Stimulated activated effector memory CD8-positive, alpha-beta T cell treated with anti-CD3 and anti-CD28 coated beads, Interleukin-12 subunit alpha, Interleukin-12 subunit beta, amount 100 ng/mL, for 72 hours (primary cell): ENCODE results near the gene KRT8.

Experiments
- ATAC-seq: fragments of 150-1000 bp; cut with Tn5 transposase; 2 replicates; pipeline ENCODE4 v1.10.0; 2021
- DNase-seq, 2 donors: peaks; one replicate each; pipeline ENCODE4 v3.0.0; 2021 to 2022; ENCODE audit warnings: low spot score in 2 of 2
- H3K27ac Mint-ChIP-seq: one replicate; pipeline ENCODE4 v1.8.0; 2022; ENCODE audit warnings: mild to moderate bottlenecking, mixed read lengths
- H3K36me3 Mint-ChIP-seq: one replicate; pipeline ENCODE4 v1.8.0; 2022; ENCODE audit warnings: mild to moderate bottlenecking, mixed read lengths
- H3K4me1 Mint-ChIP-seq: one replicate; pipeline ENCODE4 v1.8.0; 2022; ENCODE audit warnings: mixed read lengths
- H3K4me3 Mint-ChIP-seq: one replicate; pipeline ENCODE4 v1.8.0; 2022; ENCODE audit warnings: mild to moderate bottlenecking, mixed read lengths
- H3K9me3 Mint-ChIP-seq: one replicate; pipeline ENCODE4 v1.8.0; 2022; ENCODE audit warnings: mixed read lengths

Gene KRT8

DNA sequence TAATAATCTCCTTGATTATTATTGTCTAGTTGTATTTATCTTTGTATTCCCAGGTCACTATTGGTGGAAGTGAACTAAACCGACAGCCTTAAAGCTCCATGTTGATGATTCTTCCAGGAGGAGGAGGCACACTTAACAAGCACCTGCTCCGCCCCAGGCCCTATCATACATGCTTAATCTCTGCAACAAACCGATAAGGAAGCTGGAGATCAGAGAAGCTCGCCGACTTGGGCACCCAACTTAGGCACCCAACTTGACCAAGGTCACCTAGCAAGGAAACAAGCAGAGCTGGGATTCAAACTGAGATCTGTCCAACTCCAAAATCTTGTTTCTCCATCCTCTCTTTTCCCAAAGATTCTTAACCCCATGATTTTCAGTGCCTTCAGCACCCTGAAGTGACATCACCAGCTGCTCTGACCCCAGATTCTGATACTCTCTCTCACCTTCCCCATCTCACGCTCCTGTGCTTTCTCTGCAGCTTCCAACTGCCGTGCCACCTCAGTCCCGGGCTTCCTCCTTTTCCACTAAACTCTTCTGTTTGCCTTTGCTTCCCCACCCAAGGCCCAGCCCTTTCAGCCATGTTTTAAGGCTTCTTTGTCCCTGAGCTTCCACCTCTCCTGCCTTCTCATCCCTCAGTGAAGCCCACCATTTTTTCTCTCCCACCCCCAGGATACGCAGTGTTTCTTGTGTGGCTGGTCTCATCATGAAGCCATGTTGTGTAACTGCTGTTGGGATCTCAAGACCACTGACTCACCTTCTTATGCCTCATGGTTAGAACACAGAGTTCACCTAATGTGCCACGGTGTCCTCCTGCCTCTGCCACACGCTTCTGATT lies 37.4 kb upstream of the KRT8 start:
- H3K27ac Mint-ChIP-seq = no peak overlapping the region
- peaks cover 2% of the 10 kb centered on the region for H3K9me3 Mint-ChIP-seq
- no peak overlapping the region for H3K4me3 Mint-ChIP-seq
- no peaks in the 10 kb centered on the region for H3K36me3 Mint-ChIP-seq
- DNase-seq (no peak), ATAC-seq (no peak)
- no peaks in the 10 kb centered on the region for H3K4me1 Mint-ChIP-seq

GRCh38 chr12:52929538-52929937 lies 24.7 kb upstream of the KRT8 start:
- H3K4me1 Mint-ChIP-seq = no peaks in the 10 kb centered on the region
- no peaks in the 10 kb centered on the region for H3K36me3 Mint-ChIP-seq
- H3K4me3 Mint-ChIP-seq = no peak overlapping the region
- DNase-seq (no peak), ATAC-seq (no peak)
- no peaks in the 10 kb centered on the region for H3K9me3 Mint-ChIP-seq
- no peak overlapping the region for H3K27ac Mint-ChIP-seq

GRCh38 chr12:52927964-52928363 lies 23.1 kb upstream of the KRT8 start:
- Mint-ChIP-seq H3K36me3 (no peaks in the 10 kb centered on the region), H3K4me1 (no peaks in the 10 kb centered on the region), H3K27ac (no peak overlapping the region), H3K4me3 (no peak overlapping the region), H3K9me3 (no peaks in the 10 kb centered on the region)
- DNase-seq (no peak), ATAC-seq (no peak)

GRCh38 chr12:52926596-52927234 lies 21.8 kb upstream of the KRT8 start:
- DNase-seq = no peak
- Mint-ChIP-seq H3K27ac (no peak overlapping the region), H3K9me3 (no peaks in the 10 kb centered on the region), H3K4me1 (no peaks in the 10 kb centered on the region), H3K4me3 (no peak overlapping the region), H3K36me3 (no peaks in the 10 kb centered on the region)
- no peak for ATAC-seq

GRCh38 chr12:52925717-52926595 lies 21.1 kb upstream of the KRT8 start:
- no peak overlapping the region for H3K27ac Mint-ChIP-seq
- ATAC-seq (no peak), DNase-seq (no peak)
- H3K36me3 Mint-ChIP-seq = no peaks in the 10 kb centered on the region
- H3K9me3 Mint-ChIP-seq = no peaks in the 10 kb centered on the region
- no peak overlapping the region for H3K4me3 Mint-ChIP-seq
- H3K4me1 Mint-ChIP-seq = no peaks in the 10 kb centered on the region

GRCh38 chr12:52924764-52925716 lies 20.2 kb upstream of the KRT8 start:
- Mint-ChIP-seq H3K27ac (no peak overlapping the region), H3K36me3 (no peaks in the 10 kb centered on the region)

GRCh38 chr12:52921488-52922165 lies 16.8 kb upstream of the KRT8 start:
- no peaks in the 10 kb centered on the region for H3K9me3 Mint-ChIP-seq
- DNase-seq (no peak), ATAC-seq (no peak)
- H3K4me1 Mint-ChIP-seq = no peaks in the 10 kb centered on the region
- no peak overlapping the region for H3K27ac Mint-ChIP-seq
- H3K4me3 Mint-ChIP-seq = no peak overlapping the region
- no peaks in the 10 kb centered on the region for H3K36me3 Mint-ChIP-seq

More at GRCh38 chr12:52924764-52925716, 20.2 kb upstream of the KRT8 start:
- no peak for DNase-seq
- ATAC-seq = no peak
- no peak overlapping the region for H3K4me3 Mint-ChIP-seq
- H3K9me3 Mint-ChIP-seq = no peaks in the 10 kb centered on the region
- no peaks in the 10 kb centered on the region for H3K4me1 Mint-ChIP-seq

- Mint-ChIP-seq H3K36me3 (no peaks in the 10 kb centered on the region), H3K4me1 (no peaks in the 10 kb centered on the region), H3K9me3 (no peaks in the 10 kb centered on the region), H3K4me3 (no peak overlapping the region), H3K27ac (no peak overlapping the region)
- ATAC-seq (no peak), DNase-seq (no peak)
Observed at GRCh38 chr12:52920937-52921336, 16.1 kb upstream of the KRT8 start.

DNA sequence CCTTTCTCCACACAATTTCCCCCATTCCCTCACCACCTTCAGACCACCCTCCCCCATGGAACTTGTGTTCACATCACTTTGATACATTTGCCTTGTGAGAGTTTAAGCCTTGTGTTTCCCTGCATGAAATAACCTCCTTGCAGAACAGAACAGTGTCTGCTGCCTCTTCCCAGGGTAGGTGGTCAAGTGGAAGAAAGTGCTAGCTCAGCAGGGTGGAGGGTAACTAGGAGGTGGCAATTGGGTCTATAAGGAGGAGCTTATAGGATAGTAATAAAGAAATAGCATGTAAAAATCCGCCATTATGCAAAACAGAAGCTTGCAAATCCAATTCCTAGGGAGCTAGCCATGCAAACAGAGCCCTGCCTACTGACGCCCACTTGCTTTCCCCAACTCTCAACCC lies 13.9 kb upstream of the KRT8 start:
- H3K36me3 Mint-ChIP-seq = no peaks in the 10 kb centered on the region
- ATAC-seq = no peak
- no peak for DNase-seq
- H3K9me3 Mint-ChIP-seq = no peaks in the 10 kb centered on the region
- no peak overlapping the region for H3K27ac Mint-ChIP-seq
- no peak overlapping the region for H3K4me3 Mint-ChIP-seq
- H3K4me1 Mint-ChIP-seq = no peaks in the 10 kb centered on the region

- Mint-ChIP-seq H3K36me3 (no peaks in the 10 kb centered on the region), H3K4me3 (no peak overlapping the region), H3K9me3 (no peaks in the 10 kb centered on the region), H3K27ac (no peak overlapping the region), H3K4me1 (no peaks in the 10 kb centered on the region)
- no peak for DNase-seq
- no peak for ATAC-seq
Observed at GRCh38 chr12:52918351-52918750, 13.5 kb upstream of the KRT8 start.

DNA sequence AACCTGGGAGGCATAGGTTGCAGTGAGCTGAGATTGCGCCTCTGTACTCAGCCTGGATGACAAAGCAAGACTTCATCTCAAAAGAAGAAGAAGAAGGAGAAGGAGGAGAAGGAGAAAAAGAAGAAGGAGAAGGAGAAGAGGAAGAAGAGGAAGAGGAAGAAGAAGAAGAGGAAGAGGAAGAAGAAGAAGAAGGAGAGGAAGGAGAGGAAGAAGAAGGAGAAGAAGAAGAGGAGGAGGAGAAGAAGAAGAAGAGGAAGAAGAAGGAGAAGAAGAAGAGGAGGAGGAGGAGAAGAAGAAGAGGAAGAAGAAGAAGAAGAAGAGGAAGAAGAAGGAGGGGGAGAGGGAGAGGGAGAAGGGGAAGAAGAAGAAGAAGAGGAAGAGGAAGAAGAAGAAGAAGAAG lies 12.9 kb upstream of the KRT8 start:
- H3K27ac Mint-ChIP-seq = no peak overlapping the region
- no peaks in the 10 kb centered on the region for H3K9me3 Mint-ChIP-seq
- ATAC-seq (no peak), DNase-seq (no peak)
- H3K4me3 Mint-ChIP-seq = no peak overlapping the region
- H3K4me1 Mint-ChIP-seq = no peaks in the 10 kb centered on the region
- H3K36me3 Mint-ChIP-seq = no peaks in the 10 kb centered on the region

DNA sequence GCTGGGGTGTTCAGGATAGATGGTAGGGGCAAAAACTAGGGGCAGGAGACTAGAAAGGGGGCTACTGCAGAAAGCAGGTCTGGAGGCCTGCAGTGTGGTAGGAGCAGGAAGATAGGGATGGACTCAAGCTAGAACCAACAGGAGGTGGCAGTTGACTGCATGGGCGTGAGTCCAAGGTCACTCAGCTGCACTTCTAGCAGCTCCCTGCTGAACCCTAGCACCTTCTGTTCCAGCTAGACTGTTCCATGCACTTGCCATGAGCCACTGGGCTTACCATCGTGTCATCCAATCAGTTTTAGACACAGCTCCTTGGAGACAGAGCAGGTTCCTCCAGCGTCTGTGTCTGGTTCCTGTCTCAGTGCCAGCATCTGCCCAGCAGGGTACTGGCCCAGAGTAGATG lies 11.3 kb upstream of the KRT8 start:
- H3K9me3 Mint-ChIP-seq = no peaks in the 10 kb centered on the region

GRCh38 chr12:52915637-52916036 lies 10.8 kb upstream of the KRT8 start:
- Mint-ChIP-seq H3K4me3 (no peak overlapping the region), H3K36me3 (no peaks in the 10 kb centered on the region), H3K9me3 (no peaks in the 10 kb centered on the region), H3K4me1 (no peaks in the 10 kb centered on the region), H3K27ac (no peak overlapping the region)
- DNase-seq (no peak), ATAC-seq (no peak)

More for the DNA sequence above, 11.3 kb upstream of the KRT8 start:
- DNase-seq (no peak), ATAC-seq (peak; percentile 22)
- Mint-ChIP-seq H3K4me3 (no peak overlapping the region), H3K36me3 (no peaks in the 10 kb centered on the region), H3K4me1 (no peaks in the 10 kb centered on the region), H3K27ac (no peak overlapping the region)

DNA sequence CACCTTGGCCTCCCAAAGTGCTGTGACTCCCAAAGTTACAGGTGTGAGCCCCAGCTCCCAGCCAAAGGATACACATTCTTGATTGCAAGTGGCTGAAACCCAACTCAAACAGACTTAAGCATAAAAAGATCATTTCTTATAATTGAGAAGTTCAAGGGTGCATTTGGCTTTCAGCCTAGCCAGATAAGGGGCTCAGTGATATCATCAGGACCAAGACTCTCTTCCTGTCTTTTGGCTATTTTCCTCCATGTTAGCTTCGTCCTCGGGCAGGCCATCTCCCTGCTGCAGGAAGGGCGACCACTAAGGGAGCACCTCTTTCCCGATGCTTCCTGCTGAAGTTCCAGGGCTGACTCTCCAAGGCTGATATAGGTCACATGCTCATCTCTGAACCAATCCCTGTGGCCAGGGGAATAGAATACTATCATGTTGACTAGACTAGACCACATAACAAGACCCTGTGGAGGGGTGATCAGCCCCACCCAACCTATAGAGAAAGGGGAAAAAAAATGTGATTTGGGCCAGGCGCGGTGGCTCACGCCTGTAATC lies 9.8 kb upstream of the KRT8 start:
- DNase-seq = no peak
- H3K4me3 Mint-ChIP-seq = no peak overlapping the region
- no peak overlapping the region for H3K27ac Mint-ChIP-seq

More for the DNA sequence above, 9.8 kb upstream of the KRT8 start:
- no peaks in the 10 kb centered on the region for H3K9me3 Mint-ChIP-seq
- no peaks in the 10 kb centered on the region for H3K36me3 Mint-ChIP-seq
- ATAC-seq = no peak
- H3K4me1 Mint-ChIP-seq = no peaks in the 10 kb centered on the region
